Hepatocyte (in vitro differentiated cells): ENCODE measurements around the gene TRMT2A. TPM values are rescaled to one million over a fixed set of nuclear protein-coding genes. Genes with fewer than 3 reads are reported as not detected.

Source experiments
- DNase-seq: peaks from one replicate; pipeline ENCODE4 v3.0.0-alpha.2; 2016; ENCODE audit warnings: low spot score
- H2AFZ ChIP-seq: fragments of 200-600 bp; sonication (generic); 2 replicates; pipeline ENCODE4 v1.6.0; 2016; ENCODE audit warnings: antibody characterized with exemption, mild to moderate bottlenecking
- H3K27ac ChIP-seq: fragments of 200-600 bp; sonication (generic); 2 replicates; pipeline ENCODE4 v1.5.1; 2016; ENCODE audit warnings: mild to moderate bottlenecking
- H3K27me3 ChIP-seq: fragments of 200-600 bp; sonication (generic); 2 replicates; pipeline ENCODE4 v1.6.1; 2016
- H3K36me3 ChIP-seq: fragments of 200-600 bp; sonication (generic); replicated peaks from 2 replicates; pipeline ENCODE4 v1.5.1; 2016; ENCODE audit warnings: low read depth; ENCODE audit not compliant: insufficient read depth
- H3K4me1 ChIP-seq: fragments of 200-600 bp; sonication (generic); 2 replicates; pipeline ENCODE4 v1.5.1; 2016; ENCODE audit warnings: mild to moderate bottlenecking, moderate library complexity; ENCODE audit not compliant: insufficient read depth
- H3K4me2 ChIP-seq: fragments of 200-600 bp; sonication (generic); 2 replicates; pipeline ENCODE4 v1.6.0; 2016
- H3K4me3 ChIP-seq: fragments of 200-600 bp; sonication (generic); 2 replicates; pipeline ENCODE4 v1.5.1; 2016; ENCODE audit warnings: mild to moderate bottlenecking
- H3K79me2 ChIP-seq: fragments of 200-600 bp; sonication (generic); 2 replicates; pipeline ENCODE4 v1.6.0; 2017; ENCODE audit warnings: mild to moderate bottlenecking
- H3K9me2 ChIP-seq: fragments of 200-600 bp; sonication (generic); replicated peaks from 2 replicates; pipeline ENCODE4 v1.6.0; 2017; ENCODE audit warnings: mild to moderate bottlenecking; ENCODE audit not compliant: insufficient read depth
- H3K9me3 ChIP-seq: fragments of 200-600 bp; sonication (generic); 2 replicates; pipeline ENCODE4 v1.5.1; 2016; ENCODE audit warnings: low read depth, mild to moderate bottlenecking
- H4K20me1 ChIP-seq: fragments of 200-600 bp; sonication (generic); 2 replicates; pipeline ENCODE4 v1.6.0; 2016; ENCODE audit warnings: mild to moderate bottlenecking; ENCODE audit not compliant: insufficient read depth, poor library complexity, severe bottlenecking
- EZH2 ChIP-seq: fragments of 200-600 bp; sonication (generic); IDR thresholded peaks from 2 replicates; pipeline ENCODE4 v1.6.1; 2016; ENCODE audit warnings: antibody characterized with exemption, mild to moderate bottlenecking, borderline replicate concordance
- EZH2phosphoT487 ChIP-seq: fragments of 200-600 bp; sonication (generic); IDR thresholded peaks from one replicate; pipeline ENCODE4 v1.6.1; 2018; ENCODE audit warnings: antibody characterized with exemption, mild to moderate bottlenecking, low read depth, moderate library complexity; ENCODE audit not compliant: unreplicated experiment, severe bottlenecking
- WGBS: methylation state at CpG from one replicate; pipeline ENCODE4 v1.1.6; 2016; ENCODE audit warnings: low lambda C conversion rate; ENCODE audit errors: missing lambda C conversion rate; 5-methylcytosine and 5-hydroxymethylcytosine counted together
- polyA plus RNA-seq: library from polyadenylated mRNA; unstranded; fragments of >200 nt; fragmentation: Nextera tagmentation; extraction: Ambion mirVana; gene quantifications from 2 replicates; pipeline ENCODE4 v1.2.1, GENCODE V29; 2016
- total RNA-seq: library from RNA; depleted of rRNA; stranded (reverse); fragments of >200 nt; gene quantifications from 2 replicates; pipeline ENCODE4 v1.2.3, GENCODE V29; 2014
- TF ChIP-seq, protein P1 (sequence below): fragments of 200-600 bp; sonication (generic); IDR thresholded peaks from 2 replicates; pipeline ENCODE4 v1.5.1; 2016; ENCODE audit warnings: antibody characterized with exemption, mild to moderate bottlenecking; ENCODE audit not compliant: poor library complexity

The TRMT2A gene
- total and polyA plus RNA-seq, 2 experiments from 2014 or later = 34.4 to 65.1 TPM

DNA sequence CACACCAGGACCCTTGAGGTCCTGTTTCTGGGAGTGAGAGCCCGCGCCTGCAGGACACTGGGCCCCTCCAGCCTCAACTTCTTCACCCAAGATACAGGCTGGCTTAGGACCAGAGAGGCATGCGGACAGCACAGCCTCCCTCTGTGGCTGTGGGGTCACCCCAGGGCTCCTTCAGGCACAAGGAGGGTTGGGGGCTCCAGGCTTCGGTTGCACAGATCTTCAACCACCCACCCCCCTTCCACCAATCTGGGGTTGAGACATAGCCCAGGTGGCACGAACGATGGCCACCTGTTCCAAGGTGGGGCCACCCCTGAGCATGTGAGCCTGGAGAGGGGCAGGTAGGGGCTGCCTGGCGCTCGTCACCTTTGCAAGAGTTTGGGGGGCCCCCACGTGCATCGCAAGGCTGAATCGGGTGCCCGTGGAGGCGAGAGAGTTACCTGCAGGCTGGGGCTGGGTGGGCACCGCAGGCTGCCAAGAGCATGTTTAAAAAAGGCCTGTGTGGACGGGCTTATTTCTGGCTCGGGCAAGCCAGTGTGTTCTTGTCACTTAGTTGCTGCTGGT is 15.7 kb upstream of the TRMT2A start:
- peaks cover 58% of the 10 kb centered on the region for H3K79me2 ChIP-seq
- H3K27ac ChIP-seq = no peak overlapping the region
- H2AFZ ChIP-seq = no peak overlapping the region

GRCh38 chr22:20131859-20132685 is 15.0 kb upstream of the TRMT2A start:
- no peaks in the 10 kb centered on the region for H3K9me3 ChIP-seq
- peaks cover 32% of the 10 kb centered on the region for H4K20me1 ChIP-seq
- no peaks in the 10 kb centered on the region for H3K27me3 ChIP-seq
- H3K9me2 ChIP-seq = no peaks in the 10 kb centered on the region
- peak overlapping the region; percentile 20 for H2AFZ ChIP-seq
- 3% methylated on average over 49 of the region's 72 CpGs for WGBS
- H3K4me3 ChIP-seq = peak overlapping the region; percentile 75
- TF ChIP-seq EZH2phosphoT487 = no peak
- TF ChIP-seq, protein P1, sequence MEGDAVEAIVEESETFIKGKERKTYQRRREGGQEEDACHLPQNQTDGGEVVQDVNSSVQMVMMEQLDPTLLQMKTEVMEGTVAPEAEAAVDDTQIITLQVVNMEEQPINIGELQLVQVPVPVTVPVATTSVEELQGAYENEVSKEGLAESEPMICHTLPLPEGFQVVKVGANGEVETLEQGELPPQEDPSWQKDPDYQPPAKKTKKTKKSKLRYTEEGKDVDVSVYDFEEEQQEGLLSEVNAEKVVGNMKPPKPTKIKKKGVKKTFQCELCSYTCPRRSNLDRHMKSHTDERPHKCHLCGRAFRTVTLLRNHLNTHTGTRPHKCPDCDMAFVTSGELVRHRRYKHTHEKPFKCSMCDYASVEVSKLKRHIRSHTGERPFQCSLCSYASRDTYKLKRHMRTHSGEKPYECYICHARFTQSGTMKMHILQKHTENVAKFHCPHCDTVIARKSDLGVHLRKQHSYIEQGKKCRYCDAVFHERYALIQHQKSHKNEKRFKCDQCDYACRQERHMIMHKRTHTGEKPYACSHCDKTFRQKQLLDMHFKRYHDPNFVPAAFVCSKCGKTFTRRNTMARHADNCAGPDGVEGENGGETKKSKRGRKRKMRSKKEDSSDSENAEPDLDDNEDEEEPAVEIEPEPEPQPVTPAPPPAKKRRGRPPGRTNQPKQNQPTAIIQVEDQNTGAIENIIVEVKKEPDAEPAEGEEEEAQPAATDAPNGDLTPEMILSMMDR = no peak
- no peak for TF ChIP-seq EZH2
- peak; percentile 35 for DNase-seq
- H3K4me1 ChIP-seq = peaks cover 11% of the 10 kb centered on the region
- peaks cover 52% of the 10 kb centered on the region for H3K79me2 ChIP-seq
- H3K27ac ChIP-seq = no peak overlapping the region
- no peaks in the 10 kb centered on the region for H3K36me3 ChIP-seq
- peak overlapping the region; percentile 97 for H3K4me2 ChIP-seq

More for the DNA sequence above, 15.7 kb upstream of the TRMT2A start:
- H3K4me1 ChIP-seq = peaks cover 11% of the 10 kb centered on the region
- 87% methylated on average over 16 of the region's 16 CpGs for WGBS
- H3K36me3 ChIP-seq = no peaks in the 10 kb centered on the region
- H3K27me3 ChIP-seq = no peaks in the 10 kb centered on the region
- H3K9me3 ChIP-seq = no peaks in the 10 kb centered on the region
- H4K20me1 ChIP-seq = peaks cover 32% of the 10 kb centered on the region
- peak overlapping the region; percentile 75 for H3K4me3 ChIP-seq
- no peak for DNase-seq
- peak overlapping the region; percentile 97 for H3K4me2 ChIP-seq
- no peak for TF ChIP-seq EZH2
- TF ChIP-seq, protein P1 = no peak
- no peaks in the 10 kb centered on the region for H3K9me2 ChIP-seq

DNA sequence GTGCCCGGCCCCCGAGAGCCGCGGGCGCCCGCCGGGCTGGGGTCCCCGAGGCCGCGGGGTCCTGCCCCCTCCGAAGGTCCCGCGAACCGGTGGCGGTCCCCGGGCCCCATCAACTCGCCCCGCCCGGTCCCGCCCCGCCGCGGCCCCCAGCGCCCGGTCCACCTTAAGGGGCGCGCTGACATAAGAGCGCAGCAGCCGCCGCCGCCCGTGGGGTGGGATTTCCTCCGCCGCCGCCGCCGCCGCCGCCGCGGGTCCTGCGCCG is 14.5 kb upstream of the TRMT2A start, which contains the start of gene ZDHHC8:
ZDHHC8 (plus strand) TSS at position 208 of the 262 bp plus-strand sequence. CDS start 144 bp downstream, outside the sequence.
- TF ChIP-seq, protein P1 = no peak
- TF ChIP-seq EZH2phosphoT487 (no peak), EZH2 (no peak)

More for the DNA sequence above, 14.5 kb upstream of the TRMT2A start, which contains the start of gene ZDHHC8:
- peaks cover 11% of the 10 kb centered on the region for H3K4me1 ChIP-seq
- H3K4me2 ChIP-seq = peak within 1 kb of the TSS; percentile 97
- DNase-seq = peak; percentile 56
- H3K36me3 ChIP-seq = no peaks in the 10 kb centered on the region
- no peaks in the 10 kb centered on the region for H3K9me3 ChIP-seq
- no CpG with 5 or more reads among the region's 43 CpGs for WGBS
- peak within 1 kb of the TSS; percentile 88 for H3K27ac ChIP-seq
- H4K20me1 ChIP-seq = peaks cover 30% of the 10 kb centered on the region
- H3K79me2 ChIP-seq = peaks cover 47% of the 10 kb centered on the region
- no peaks in the 10 kb centered on the region for H3K27me3 ChIP-seq
- H3K4me3 ChIP-seq = peak within 1 kb of the TSS; percentile 98
- no peaks in the 10 kb centered on the region for H3K9me2 ChIP-seq
- peak within 1 kb of the TSS; percentile 90 for H2AFZ ChIP-seq
